ENCODE data around the gene CIAO1. TPM values are rescaled to one million over a fixed set of nuclear protein-coding genes. Genes with fewer than 3 reads are reported as not detected.

Gene CIAO1
- total and polyA plus RNA-seq, 2 of the 13 experiments (the other 11 are each of a cell fraction or from before 2014, with no cell fraction given) = 99.3 to 120 TPM

GRCh38 chr2:96265840-96266679 lies at the start of gene CIAO1, which contains the start of gene TMEM127 (continued):
- TF ChIP-seq PHF8 (CRISPR knock-in tag; IDR thresholded peaks at IDR 0.05) = peak; percentile 100
- no peak; the same call in 1 of the 2 replicates for TF ChIP-seq ZSCAN20 (CRISPR knock-in tag; IDR thresholded peaks at IDR 0.05; ENCODE audit: borderline replicate concordance)
- TF ChIP-seq ZFP1 (CRISPR knock-in tag; IDR thresholded peaks at IDR 0.05) = no peak; the same call in 1 of the 2 replicates
- TF ChIP-seq HNF4A (CRISPR knock-in tag; IDR thresholded peaks at IDR 0.05) = peak; percentile 63; the same call in 1 of the 2 replicates
- TF ChIP-seq, protein P1, sequence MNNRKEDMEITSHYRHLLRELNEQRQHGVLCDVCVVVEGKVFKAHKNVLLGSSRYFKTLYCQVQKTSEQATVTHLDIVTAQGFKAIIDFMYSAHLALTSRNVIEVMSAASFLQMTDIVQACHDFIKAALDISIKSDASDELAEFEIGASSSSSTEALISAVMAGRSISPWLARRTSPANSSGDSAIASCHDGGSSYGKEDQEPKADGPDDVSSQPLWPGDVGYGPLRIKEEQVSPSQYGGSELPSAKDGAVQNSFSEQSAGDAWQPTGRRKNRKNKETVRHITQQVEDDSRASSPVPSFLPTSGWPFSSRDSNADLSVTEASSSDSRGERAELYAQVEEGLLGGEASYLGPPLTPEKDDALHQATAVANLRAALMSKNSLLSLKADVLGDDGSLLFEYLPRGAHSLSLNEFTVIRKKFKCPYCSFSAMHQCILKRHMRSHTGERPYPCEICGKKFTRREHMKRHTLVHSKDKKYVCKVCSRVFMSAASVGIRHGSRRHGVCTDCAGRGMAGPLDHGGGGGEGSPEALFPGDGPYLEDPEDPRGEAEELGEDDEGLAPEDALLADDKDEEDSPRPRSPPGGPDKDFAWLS (CRISPR knock-in tag; IDR thresholded peaks at IDR 0.05; ENCODE audit: borderline replicate concordance) = peak; percentile 83; the same call in 1 of the 2 replicates
- TF ChIP-seq, protein P2, sequence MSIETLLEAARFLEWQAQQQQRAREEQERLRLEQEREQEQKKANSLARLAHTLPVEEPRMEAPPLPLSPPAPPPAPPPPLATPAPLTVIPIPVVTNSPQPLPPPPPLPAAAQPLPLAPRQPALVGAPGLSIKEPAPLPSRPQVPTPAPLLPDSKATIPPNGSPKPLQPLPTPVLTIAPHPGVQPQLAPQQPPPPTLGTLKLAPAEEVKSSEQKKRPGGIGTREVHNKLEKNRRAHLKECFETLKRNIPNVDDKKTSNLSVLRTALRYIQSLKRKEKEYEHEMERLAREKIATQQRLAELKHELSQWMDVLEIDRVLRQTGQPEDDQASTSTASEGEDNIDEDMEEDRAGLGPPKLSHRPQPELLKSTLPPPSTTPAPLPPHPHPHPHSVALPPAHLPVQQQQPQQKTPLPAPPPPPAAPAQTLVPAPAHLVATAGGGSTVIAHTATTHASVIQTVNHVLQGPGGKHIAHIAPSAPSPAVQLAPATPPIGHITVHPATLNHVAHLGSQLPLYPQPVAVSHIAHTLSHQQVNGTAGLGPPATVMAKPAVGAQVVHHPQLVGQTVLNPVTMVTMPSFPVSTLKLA (IDR thresholded peaks at IDR 0.05) = peak; percentile 60
- peak; percentile 73; the same call in 1 of the 2 replicates for TF ChIP-seq ZNF34 (CRISPR knock-in tag; IDR thresholded peaks at IDR 0.05; ENCODE audit: borderline replicate concordance)
- TF ChIP-seq, protein P3, sequence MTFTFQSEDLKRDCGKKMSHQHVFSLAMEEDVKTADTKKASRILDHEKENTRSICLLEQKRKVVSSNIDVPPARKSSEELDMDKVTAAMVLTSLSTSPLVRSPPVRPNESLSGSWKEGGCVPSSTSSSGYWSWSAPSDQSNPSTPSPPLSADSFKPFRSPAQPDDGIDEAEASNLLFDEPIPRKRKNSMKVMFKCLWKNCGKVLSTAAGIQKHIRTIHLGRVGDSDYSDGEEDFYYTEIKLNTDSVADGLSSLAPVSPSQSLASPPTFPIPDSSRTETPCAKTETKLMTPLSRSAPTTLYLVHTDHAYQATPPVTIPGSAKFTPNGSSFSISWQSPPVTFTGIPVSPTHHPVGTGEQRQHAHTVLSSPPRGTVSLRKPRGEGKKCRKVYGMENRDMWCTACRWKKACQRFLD (CRISPR knock-in tag; IDR thresholded peaks at IDR 0.05; ENCODE audit: borderline replicate concordance) = no peak; the same call in none of the 2 replicates
- peak; percentile 91 for TF ChIP-seq ZFP82 (CRISPR knock-in tag; IDR thresholded peaks at IDR 0.05; ENCODE audit: borderline replicate concordance)
- no peak for TF ChIP-seq PBX3 (CRISPR knock-in tag; IDR thresholded peaks at IDR 0.05; ENCODE audit: borderline replicate concordance)
- TF ChIP-seq MLX (CRISPR knock-in tag; IDR thresholded peaks at IDR 0.05) = no peak; the same call in 1 of the 2 replicates
- no peak for TF ChIP-seq KAT2B (IDR thresholded peaks at IDR 0.05; ENCODE audit: borderline replicate concordance, low read depth, low read length)
- peak; percentile 54; the same call in 1 of the 2 replicates for TF ChIP-seq BCL6 (CRISPR knock-in tag; IDR thresholded peaks at IDR 0.05)
- TF ChIP-seq YEATS2 (CRISPR knock-in tag; IDR thresholded peaks at IDR 0.05; ENCODE audit: borderline replicate concordance) = peak; percentile 98
- peak in 1 of 2 experiments; percentile 65; a peak in 2 of 4 replicates for TF ChIP-seq EP300 (IDR thresholded peaks at IDR 0.05; ENCODE audit: low read depth in 2 of 2, low read length in 2 of 2)
- TF ChIP-seq EP300 (CRISPR knock-in tag; IDR thresholded peaks at IDR 0.05; ENCODE audit: borderline replicate concordance) = no peak
- TF ChIP-seq RXRB (CRISPR knock-in tag; IDR thresholded peaks at IDR 0.05; ENCODE audit: borderline replicate concordance) = peak; percentile 85
- TF ChIP-seq ADNP (CRISPR knock-in tag; IDR thresholded peaks at IDR 0.05) = no peak
- peak; percentile 90 for TF ChIP-seq ZNF335 (CRISPR knock-in tag; IDR thresholded peaks at IDR 0.05)
- peak; percentile 20; the same call in 1 of the 2 replicates for TF ChIP-seq RFXAP (CRISPR knock-in tag; IDR thresholded peaks at IDR 0.05; ENCODE audit: borderline replicate concordance)
- TF ChIP-seq FOXK2 (IDR thresholded peaks at IDR 0.05) = no peak
- no peak for TF ChIP-seq NR3C1 (CRISPR knock-in tag; IDR thresholded peaks at IDR 0.05)

Data from HepG2 (cell line).